Mesenchymal stem cell (in vitro differentiated cells and primary cell): ENCODE measurements around the gene DCAF12.

Experiments
- DNase-seq: peaks from one replicate; pipeline ENCODE4 v3.0.0-alpha.2; 2013
- H2AFZ ChIP-seq: one replicate; pipeline ENCODE4 v1.6.1; 2013; ENCODE audit warnings: low read depth, mild to moderate bottlenecking, control low read depth, inconsistent platforms, low read length, moderate library complexity
- H2AK5ac ChIP-seq: 2 replicates; pipeline ENCODE4 v1.6.1; 2013; ENCODE audit warnings: low read length, moderate library complexity, mild to moderate bottlenecking, inconsistent platforms; ENCODE audit not compliant: severe bottlenecking
- H2BK120ac ChIP-seq: one replicate; pipeline ENCODE4 v1.6.1; 2013; ENCODE audit warnings: low read depth, mild to moderate bottlenecking, inconsistent platforms, low read length, moderate library complexity
- H2BK12ac ChIP-seq, 2 experiments: one replicate each; pipeline ENCODE4 v1.6.1; 2013; ENCODE audit warnings: inconsistent platforms in 2 of 2, low read length in 2 of 2, mild to moderate bottlenecking in 2 of 2, moderate library complexity in 2 of 2, control low read depth in 1 of 2
- H2BK15ac ChIP-seq: one replicate; pipeline ENCODE4 v1.6.1; 2013; ENCODE audit warnings: mild to moderate bottlenecking, low read depth, inconsistent platforms; ENCODE audit not compliant: poor library complexity, severe bottlenecking
- H2BK5ac ChIP-seq: 2 replicates; pipeline ENCODE4 v1.6.1; 2013; ENCODE audit warnings: low read depth, mild to moderate bottlenecking, low read length, control low read depth, inconsistent platforms; ENCODE audit not compliant: poor library complexity, severe bottlenecking
- H3K14ac ChIP-seq, 2 experiments: one replicate each; pipeline ENCODE4 v1.6.1; 2013; ENCODE audit warnings: inconsistent platforms in 2 of 2, low read length in 2 of 2, control low read depth in 1 of 2, mild to moderate bottlenecking in 1 of 2, moderate library complexity in 1 of 2
- H3K18ac ChIP-seq, 2 experiments: one replicate each; pipeline ENCODE4 v1.6.1; 2013; ENCODE audit warnings: inconsistent platforms in 2 of 2, low read length in 2 of 2, control low read depth in 1 of 2, low read depth in 1 of 2, mild to moderate bottlenecking in 1 of 2
- H3K23ac ChIP-seq, 2 experiments: one replicate each; pipeline ENCODE4 v1.6.1; 2013; ENCODE audit warnings: inconsistent platforms in 2 of 2, low read length in 2 of 2, mild to moderate bottlenecking in 2 of 2, moderate library complexity in 2 of 2, control low read depth in 1 of 2
- H3K27ac ChIP-seq: 2 replicates; pipeline ENCODE4 v1.5.1; 2013; ENCODE audit warnings: mild to moderate bottlenecking, moderate library complexity, low read length, control low read depth, inconsistent platforms; ENCODE audit not compliant: poor library complexity, severe bottlenecking
- H3K27me3 ChIP-seq, 2 experiments: 2 replicates each; pipeline versions ENCODE4 v1.6.1 to v1.7.0; 2013; ENCODE audit warnings: low read length in 2 of 2, mild to moderate bottlenecking in 2 of 2, moderate library complexity in 2 of 2, control low read depth in 1 of 2, inconsistent platforms in 1 of 2; ENCODE audit not compliant: control insufficient read depth in 1 of 2, insufficient read depth in 1 of 2
- H3K36me3 ChIP-seq, 2 experiments: 2 replicates each; pipeline versions ENCODE4 v1.6.1 to v1.7.0; 2013; ENCODE audit warnings: low read length in 2 of 2, control low read depth in 1 of 2, inconsistent platforms in 1 of 2, low read depth in 1 of 2, mild to moderate bottlenecking in 1 of 2; ENCODE audit not compliant: insufficient read depth in 2 of 2, control insufficient read depth in 1 of 2
- H3K4ac ChIP-seq, 2 experiments: one replicate each; pipeline ENCODE4 v1.6.1; 2013; ENCODE audit warnings: inconsistent platforms in 2 of 2, low read length in 2 of 2, mild to moderate bottlenecking in 2 of 2, moderate library complexity in 2 of 2, control low read depth in 1 of 2, low read depth in 1 of 2
- H3K4me1 ChIP-seq: 2 replicates; pipeline ENCODE4 v1.6.1; 2013; ENCODE audit warnings: low read depth, low read length, control low read depth; ENCODE audit not compliant: control insufficient read depth, insufficient read depth
- H3K4me2 ChIP-seq: 2 replicates; pipeline ENCODE4 v1.6.1; 2013; ENCODE audit warnings: low read length, mild to moderate bottlenecking, inconsistent platforms; ENCODE audit not compliant: poor library complexity, severe bottlenecking
- H3K4me3 ChIP-seq, 2 experiments: 2 replicates each; pipeline versions ENCODE4 v1.5.1 to v1.7.0; 2013; ENCODE audit warnings: low read length in 2 of 2, mild to moderate bottlenecking in 2 of 2, control low read depth in 1 of 2, low read depth in 1 of 2; ENCODE audit not compliant: insufficient read depth in 1 of 2
- H3K79me1 ChIP-seq: replicated peaks from 2 replicates; pipeline ENCODE4 v1.6.1; 2013; ENCODE audit warnings: mild to moderate bottlenecking, control low read depth, low read length, inconsistent platforms; ENCODE audit not compliant: poor library complexity, severe bottlenecking
- H3K9ac ChIP-seq: 2 replicates; pipeline ENCODE4 v1.7.0; 2013; ENCODE audit warnings: mild to moderate bottlenecking, low read length, moderate library complexity
- H3K9me3 ChIP-seq: 2 replicates; pipeline ENCODE4 v1.7.0; 2013; ENCODE audit warnings: mild to moderate bottlenecking, low read length; ENCODE audit not compliant: control insufficient read depth
- H4K8ac ChIP-seq: one replicate; pipeline ENCODE4 v1.6.1; 2013; ENCODE audit warnings: inconsistent platforms, mild to moderate bottlenecking, low read length, moderate library complexity
- H4K91ac ChIP-seq: one replicate; pipeline ENCODE4 v1.6.1; 2013; ENCODE audit warnings: mild to moderate bottlenecking, low read length, inconsistent platforms
- WGBS: methylation state at CpG from one replicate; pipeline ENCODE4 v1.1.7; 2013; ENCODE audit warnings: mixed read lengths; 5-methylcytosine and 5-hydroxymethylcytosine counted together

Gene DCAF12

GRCh38 chr9:34048727-34049629 lies 77.5 kb downstream of the DCAF12 start, which contains the start of gene UBAP2:
TSS of gene UBAP2 (minus strand) at chr9:34048887. CDS start at chr9:34017148, 31,739 bp downstream.
- peak within 1 kb of the TSS; percentile 100 for H4K8ac ChIP-seq
- H3K4me3 ChIP-seq = peak within 1 kb of the TSS; percentile 94 to 96
- no peaks in the 10 kb centered on the region for H3K9me3 ChIP-seq
- peak within 1 kb of the TSS; percentile 78 for H3K4me2 ChIP-seq
- peak within 1 kb of the TSS; percentile 94 for H3K9ac ChIP-seq
- H2BK5ac ChIP-seq = peak within 1 kb of the TSS; percentile 94
- H2AFZ ChIP-seq = peak within 1 kb of the TSS; percentile 94
- H3K23ac ChIP-seq = peak within 1 kb of the TSS in 1 of 2 experiments; percentile 23
- peaks cover 2 to 6% of the 10 kb centered on the region in 2 experiments for H3K36me3 ChIP-seq
- H4K91ac ChIP-seq = peak within 1 kb of the TSS; percentile 93
- peak within 1 kb of the TSS; percentile 97 to 99 for H3K18ac ChIP-seq
- H3K4ac ChIP-seq = peak within 1 kb of the TSS; percentile 88 to 95
- H3K27ac ChIP-seq = peak within 1 kb of the TSS; percentile 97
- under 1% methylated on average over 50 of the region's 70 CpGs for WGBS
- H3K27me3 ChIP-seq = no peaks in the 10 kb centered on the region
- peak within 1 kb of the TSS; percentile 95 for H2BK15ac ChIP-seq
- DNase-seq = peak; percentile 98
- H2BK12ac ChIP-seq = peak within 1 kb of the TSS; percentile 59 to 81
- peak within 1 kb of the TSS in 1 of 2 experiments; percentile 97 for H3K14ac ChIP-seq
- peaks cover 6% of the 10 kb centered on the region for H3K4me1 ChIP-seq
- peak within 1 kb of the TSS; percentile 86 for H2BK120ac ChIP-seq
- peak within 1 kb of the TSS; percentile 69 for H2AK5ac ChIP-seq
- H3K79me1 ChIP-seq = peaks cover 3% of the 10 kb centered on the region

- Histone ChIP-seq H3K9me3 (no peaks in the 10 kb centered on the region), H3K27me3 (no peaks in the 10 kb centered on the region), H2BK15ac (no peak overlapping the region), H3K79me1 (peaks cover 3% of the 10 kb centered on the region), H2AFZ (peak overlapping the region; percentile 78), H3K27ac (peak overlapping the region; percentile 84), H3K18ac (peak overlapping the region in 1 of 2 experiments; percentile 99), H3K4me1 (peaks cover 6% of the 10 kb centered on the region), H3K14ac (peak overlapping the region in 1 of 2 experiments; percentile 97), H4K91ac (peak overlapping the region; percentile 14), H3K4me2 (peak overlapping the region; percentile 58), H3K36me3 (peaks cover 6 to 9% of the 10 kb centered on the region in 2 experiments), H3K9ac (peak overlapping the region; percentile 94), H2BK12ac (peak overlapping the region in 1 of 2 experiments; percentile 15), H3K23ac (peak overlapping the region in 1 of 2 experiments; percentile 23), H3K4ac (peak overlapping the region in 1 of 2 experiments; percentile 95), H2BK5ac (peak overlapping the region; percentile 61), H2AK5ac (peak overlapping the region; percentile 69), H2BK120ac (no peak overlapping the region), H4K8ac (peak overlapping the region; percentile 29), H3K4me3 (peak overlapping the region; percentile 94 to 96)
- DNase-seq = no peak
- 2% methylated on average over 25 of the region's 29 CpGs for WGBS
Measured at GRCh38 chr9:34047864-34048726, 78.4 kb downstream of the DCAF12 start.

- Histone ChIP-seq H4K8ac (no peak overlapping the region), H2BK120ac (peak overlapping the region; percentile 1), H2AFZ (no peak overlapping the region), H3K4me1 (peaks cover 6% of the 10 kb centered on the region), H3K79me1 (peaks cover 3% of the 10 kb centered on the region), H2BK5ac (no peak overlapping the region), H3K9me3 (no peaks in the 10 kb centered on the region), H3K36me3 (peaks cover 17% of the 10 kb centered on the region in 2 experiments), H3K18ac (no peak overlapping the region), H3K27me3 (no peaks in the 10 kb centered on the region), H2BK12ac (no peak overlapping the region), H3K4ac (peak overlapping the region in 1 of 2 experiments; percentile 30), H3K23ac (no peak overlapping the region), H2BK15ac (no peak overlapping the region), H4K91ac (no peak overlapping the region), H3K27ac (peak overlapping the region; percentile 36), H2AK5ac (no peak overlapping the region), H3K9ac (peak overlapping the region; percentile 94), H3K4me3 (peak overlapping the region in 1 of 2 experiments; percentile 96), H3K4me2 (peak overlapping the region; percentile 58), H3K14ac (peak overlapping the region in 1 of 2 experiments; percentile 48)
- 61% methylated on average over 4 of the region's 5 CpGs for WGBS
- peak; percentile 51 for DNase-seq
Measured at GRCh38 chr9:34046784-34047379, 79.6 kb downstream of the DCAF12 start.
